ENCODE measurements around the gene SIX2. TPM values are rescaled to one million over a fixed set of nuclear protein-coding genes. Genes with fewer than 3 reads are reported as not detected.

Gene SIX2
- total and polyA plus RNA-seq, 9 of the 15 experiments (the other 6 are each of a cell fraction or from before 2014, with no cell fraction given): not detected

DNA sequence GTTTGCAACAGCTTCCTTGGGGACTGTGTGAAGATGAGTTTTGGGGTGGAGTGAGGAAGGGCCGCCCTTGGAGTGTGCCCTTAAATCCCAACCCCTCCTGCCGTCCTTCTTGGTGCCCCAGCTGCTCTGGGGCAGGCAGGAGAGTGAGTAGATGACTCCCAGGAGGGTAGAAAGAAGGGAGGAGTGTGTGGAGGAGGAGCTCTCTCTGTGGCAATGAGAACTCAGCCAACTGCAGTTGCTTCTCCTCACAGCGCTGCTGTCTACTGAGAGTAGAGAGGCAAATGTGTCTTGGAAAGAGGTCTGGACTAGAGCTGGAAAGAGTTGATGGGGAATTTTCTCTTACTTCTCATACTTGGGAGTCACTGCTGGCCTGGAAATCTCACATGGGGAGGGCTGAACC lies 21.8 kb upstream of the SIX2 start:
- Histone ChIP-seq H3K4me3 (no peak overlapping the region), H3K79me2 (ENCODE audit: control insufficient read depth, insufficient read depth, low read length) (no peaks in the 10 kb centered on the region), H3K9me3 (replicated peaks; ENCODE audit: control insufficient read depth, insufficient read depth, low read depth, low read length) (no peaks in the 10 kb centered on the region), H2AFZ (ENCODE audit: low read depth, low read length) (no peak overlapping the region), H4K20me1 (replicated peaks; ENCODE audit: control insufficient read depth, insufficient read depth, low read length) (no peaks in the 10 kb centered on the region), H3K27me3 (ENCODE audit: control insufficient read depth in 2 of 2, insufficient read depth in 2 of 2, low read length in 2 of 2) (peaks cover 0 to 17% of the 10 kb centered on the region in 2 experiments; a peak in 2 of 5 replicates), H3K9me1 (ENCODE audit: control insufficient read depth, insufficient read depth, low read length) (no peaks in the 10 kb centered on the region), H3K4me1 (replicated peaks in 1 of 2; ENCODE audit: control insufficient read depth in 2 of 2, insufficient read depth in 2 of 2, low read length in 2 of 2) (no peaks in the 10 kb centered on the region), H3K36me3 (ENCODE audit: control insufficient read depth, insufficient read depth, low read length) (no peaks in the 10 kb centered on the region), H3K27ac (ENCODE audit: extremely low read depth, low read depth, low read length) (no peak overlapping the region), H3K9ac (ENCODE audit: insufficient read depth in 1 of 2, low read depth in 2 of 2, low read length in 2 of 2) (no peak overlapping the region), H3K4me2 (ENCODE audit: insufficient read depth, low read length) (no peak overlapping the region)
- ChIA-PET POLR2A (no interaction called here), CTCF (ENCODE audit: low intra/inter-chr PET ratio) (no interaction called here)
- WGBS (ENCODE audit: insufficient coverage, low coverage, missing lambda C conversion rate): 0% methylated on average over 3 of the region's 3 CpGs
- intact Hi-C loops (cut with micrococcal nuclease): no loop called here
- in situ Hi-C loops (cut with MboI): no loop called here
- no peak for ATAC-seq
- no peak for FAIRE-seq
- no TSS peak for BruUV-seq (replicated peaks)
- TF ChIP-seq, protein P1, sequence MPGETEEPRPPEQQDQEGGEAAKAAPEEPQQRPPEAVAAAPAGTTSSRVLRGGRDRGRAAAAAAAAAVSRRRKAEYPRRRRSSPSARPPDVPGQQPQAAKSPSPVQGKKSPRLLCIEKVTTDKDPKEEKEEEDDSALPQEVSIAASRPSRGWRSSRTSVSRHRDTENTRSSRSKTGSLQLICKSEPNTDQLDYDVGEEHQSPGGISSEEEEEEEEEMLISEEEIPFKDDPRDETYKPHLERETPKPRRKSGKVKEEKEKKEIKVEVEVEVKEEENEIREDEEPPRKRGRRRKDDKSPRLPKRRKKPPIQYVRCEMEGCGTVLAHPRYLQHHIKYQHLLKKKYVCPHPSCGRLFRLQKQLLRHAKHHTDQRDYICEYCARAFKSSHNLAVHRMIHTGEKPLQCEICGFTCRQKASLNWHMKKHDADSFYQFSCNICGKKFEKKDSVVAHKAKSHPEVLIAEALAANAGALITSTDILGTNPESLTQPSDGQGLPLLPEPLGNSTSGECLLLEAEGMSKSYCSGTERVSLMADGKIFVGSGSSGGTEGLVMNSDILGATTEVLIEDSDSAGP (CRISPR knock-in tag; IDR thresholded peaks at IDR 0.05): no peak
- TF ChIP-seq SMAD2 (IDR thresholded peaks at IDR 0.05; ENCODE audit: low read depth, low read length) (no peak), HIVEP1 (CRISPR knock-in tag; IDR thresholded peaks at IDR 0.05) (no peak)
- no peak for DNase-seq (ENCODE audit: extremely low read depth in 1 of 4, low spot score in 3 of 4)

- Histone ChIP-seq H3K79me2 (ENCODE audit: control insufficient read depth, insufficient read depth, low read length) (no peaks in the 10 kb centered on the region), H3K4me2 (ENCODE audit: insufficient read depth, low read length) (no peak overlapping the region), H3K27ac (ENCODE audit: extremely low read depth, low read depth, low read length) (no peak overlapping the region), H3K9me3 (replicated peaks; ENCODE audit: control insufficient read depth, insufficient read depth, low read depth, low read length) (no peaks in the 10 kb centered on the region), H3K27me3 (ENCODE audit: control insufficient read depth in 2 of 2, insufficient read depth in 2 of 2, low read length in 2 of 2) (peaks cover 0 to 17% of the 10 kb centered on the region in 2 experiments; a peak in 2 of 5 replicates), H4K20me1 (replicated peaks; ENCODE audit: control insufficient read depth, insufficient read depth, low read length) (no peaks in the 10 kb centered on the region), H3K4me3 (no peak overlapping the region), H3K9ac (ENCODE audit: insufficient read depth in 1 of 2, low read depth in 2 of 2, low read length in 2 of 2) (no peak overlapping the region), H3K36me3 (ENCODE audit: control insufficient read depth, insufficient read depth, low read length) (no peaks in the 10 kb centered on the region), H3K9me1 (ENCODE audit: control insufficient read depth, insufficient read depth, low read length) (no peaks in the 10 kb centered on the region), H2AFZ (ENCODE audit: low read depth, low read length) (no peak overlapping the region), H3K4me1 (replicated peaks in 1 of 2; ENCODE audit: control insufficient read depth in 2 of 2, insufficient read depth in 2 of 2, low read length in 2 of 2) (no peaks in the 10 kb centered on the region)
- ChIA-PET CTCF (ENCODE audit: low intra/inter-chr PET ratio) (no interaction called here), POLR2A (interaction anchor here (1.3 kb wide), 1 partner anchor 18 kb away, joined by 3 read pairs; no protein-coding TSS in a partner anchor)
- WGBS (ENCODE audit: insufficient coverage, low coverage, missing lambda C conversion rate): 0% methylated on average over 4 of the region's 4 CpGs
- no peak for FAIRE-seq
- in situ Hi-C loops (cut with MboI) (no loop called here), intact Hi-C loops (cut with micrococcal nuclease) (no loop called here)
- TF ChIP-seq, protein P2, sequence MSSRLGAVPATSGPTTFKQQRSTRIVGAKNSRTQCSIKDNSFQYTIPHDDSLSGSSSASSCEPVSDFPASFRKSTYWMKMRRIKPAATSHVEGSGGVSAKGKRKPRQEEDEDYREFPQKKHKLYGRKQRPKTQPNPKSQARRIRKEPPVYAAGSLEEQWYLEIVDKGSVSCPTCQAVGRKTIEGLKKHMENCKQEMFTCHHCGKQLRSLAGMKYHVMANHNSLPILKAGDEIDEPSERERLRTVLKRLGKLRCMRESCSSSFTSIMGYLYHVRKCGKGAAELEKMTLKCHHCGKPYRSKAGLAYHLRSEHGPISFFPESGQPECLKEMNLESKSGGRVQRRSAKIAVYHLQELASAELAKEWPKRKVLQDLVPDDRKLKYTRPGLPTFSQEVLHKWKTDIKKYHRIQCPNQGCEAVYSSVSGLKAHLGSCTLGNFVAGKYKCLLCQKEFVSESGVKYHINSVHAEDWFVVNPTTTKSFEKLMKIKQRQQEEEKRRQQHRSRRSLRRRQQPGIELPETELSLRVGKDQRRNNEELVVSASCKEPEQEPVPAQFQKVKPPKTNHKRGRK (tag; IDR thresholded peaks at IDR 0.05): peak; percentile 64
- no peak for TF ChIP-seq ESRRA (IDR thresholded peaks at IDR 0.05; ENCODE audit: borderline replicate concordance, low read depth)
- BruUV-seq (replicated peaks): no TSS peak
- no peak for DNase-seq (ENCODE audit: extremely low read depth in 1 of 4, low spot score in 3 of 4)
- ATAC-seq: no peak
Measured at GRCh38 chr2:45030553-45030952, 21.3 kb upstream of the SIX2 start.

All from K562 (cell line).